GM21515 (cell line): ENCODE results near the gene HSD17B11.
"Not testable (repeated sequence)": the region's sequence is repeated elsewhere in the genome, so short reads cannot be mapped to it uniquely, and the experiment has no call there.

Experiments
- ATAC-seq: cut with Tn5 transposase; IDR thresholded peaks from one replicate; pipeline ENCODE4 v1.9.1; 2021; ENCODE audit not compliant: unreplicated experiment

Gene HSD17B11

DNA sequence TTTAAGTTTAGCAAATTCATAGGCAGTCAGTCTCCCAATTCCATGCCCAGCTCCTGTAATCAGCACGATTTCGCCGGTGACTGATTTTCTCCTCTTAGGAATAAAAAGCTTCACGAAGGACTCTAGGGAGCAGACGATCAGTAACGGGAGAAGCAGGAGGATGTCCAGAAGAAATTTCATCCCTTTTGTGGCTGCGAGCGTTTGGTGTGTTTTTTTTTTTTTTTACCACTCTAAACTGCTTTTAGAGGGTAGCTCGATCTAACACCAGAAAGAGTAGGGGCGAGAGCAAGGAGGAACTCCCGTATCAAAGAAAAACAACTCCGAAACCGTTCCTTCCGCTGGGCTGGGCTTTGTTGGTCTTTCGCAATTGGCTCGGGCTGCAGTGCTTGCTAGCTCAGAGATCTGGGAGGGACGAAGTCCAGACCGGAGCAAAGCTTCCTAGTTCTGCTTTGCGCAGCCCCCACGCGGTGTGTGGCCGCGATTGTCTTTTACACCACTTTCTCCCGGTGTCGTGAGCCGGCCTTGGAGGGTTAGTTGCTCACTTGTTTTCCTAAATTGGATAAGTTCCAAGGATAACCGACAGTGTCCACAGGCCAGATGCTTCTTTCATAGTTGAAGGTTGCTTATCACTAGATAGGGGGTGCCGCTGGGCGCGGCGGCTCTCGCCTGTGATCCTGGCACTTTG lies at the start of gene HSD17B11:
Gene HSD17B11 (minus strand): TSS at position 298 of the 685 bp plus-strand sequence. CDS start 118 bp downstream, at position 180.
- peak; percentile 100 for ATAC-seq

DNA sequence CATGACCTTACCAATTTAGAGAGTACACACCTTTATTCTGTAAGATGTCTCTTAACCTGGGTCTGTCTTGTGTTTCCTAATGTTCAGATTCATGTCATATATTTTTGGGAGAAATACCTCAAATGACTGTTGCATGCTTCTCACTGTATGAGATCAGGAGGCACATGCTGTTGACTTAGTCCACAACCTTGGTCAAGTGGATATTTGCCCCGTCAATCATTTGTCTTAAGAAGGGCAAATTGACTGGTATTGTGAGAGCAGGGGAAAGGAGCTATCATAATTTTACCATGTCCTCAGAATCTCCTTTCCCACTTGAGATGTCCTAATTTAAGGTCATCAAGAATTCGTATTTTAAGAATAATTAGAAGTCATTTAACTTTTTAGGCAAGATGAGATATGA lies 42.4 kb upstream of the HSD17B11 start:
- ATAC-seq, result no peak

GRCh38 chr4:87430038-87430437 lies 39.0 kb upstream of the HSD17B11 start:
- no peak for ATAC-seq

- ATAC-seq, result no peak
Measured at GRCh38 chr4:87428979-87429378, 38.0 kb upstream of the HSD17B11 start.

- ATAC-seq, result no peak
Measured at GRCh38 chr4:87427518-87427868, 36.5 kb upstream of the HSD17B11 start.

DNA sequence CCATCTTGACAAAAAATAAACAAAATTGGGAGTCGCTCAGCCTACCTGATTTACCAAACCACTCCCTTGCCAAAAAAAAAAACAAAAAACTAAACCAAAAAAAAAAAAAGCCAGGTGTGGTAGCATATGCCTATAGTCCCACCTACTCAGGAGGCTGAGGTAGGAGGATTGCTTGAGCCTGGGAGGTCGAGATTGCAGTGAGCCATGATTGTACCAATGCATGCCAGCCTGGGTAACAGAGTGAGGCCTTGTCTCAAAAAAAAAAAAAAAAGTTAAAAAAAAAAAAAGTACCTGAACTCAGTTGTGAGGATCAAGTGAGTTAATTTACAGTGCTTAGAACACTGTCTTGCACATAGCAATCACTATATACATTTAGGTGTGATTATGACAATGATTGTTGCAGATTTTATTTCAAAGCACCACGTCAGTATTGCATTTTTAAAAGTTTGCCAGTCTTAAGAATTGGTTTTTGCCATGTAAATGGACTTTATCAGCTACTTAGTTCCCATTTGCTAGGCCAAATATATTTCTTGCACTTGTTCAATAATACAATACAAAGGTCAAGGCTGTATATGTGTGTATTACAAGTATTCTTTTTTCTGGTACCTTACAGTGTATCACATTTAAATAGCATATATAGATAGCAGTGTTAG lies 36.0 kb upstream of the HSD17B11 start:
- ATAC-seq, result no peak

- ATAC-seq, result no peak
Measured at GRCh38 chr4:87425711-87426110, 34.7 kb upstream of the HSD17B11 start.

GRCh38 chr4:87424099-87424543 lies 33.1 kb upstream of the HSD17B11 start:
- ATAC-seq, result not testable (repeated sequence)

- no peak for ATAC-seq
Measured at GRCh38 chr4:87423317-87424098, 32.5 kb upstream of the HSD17B11 start.

- peak; percentile 84 for ATAC-seq
Measured at GRCh38 chr4:87422104-87423052, 31.4 kb upstream of the HSD17B11 start, which contains the start of gene NUDT9. Gene NUDT9, plus strand, starts transcription at chr4:87422573. Its CDS starts 333 bp downstream, at chr4:87422906.

DNA sequence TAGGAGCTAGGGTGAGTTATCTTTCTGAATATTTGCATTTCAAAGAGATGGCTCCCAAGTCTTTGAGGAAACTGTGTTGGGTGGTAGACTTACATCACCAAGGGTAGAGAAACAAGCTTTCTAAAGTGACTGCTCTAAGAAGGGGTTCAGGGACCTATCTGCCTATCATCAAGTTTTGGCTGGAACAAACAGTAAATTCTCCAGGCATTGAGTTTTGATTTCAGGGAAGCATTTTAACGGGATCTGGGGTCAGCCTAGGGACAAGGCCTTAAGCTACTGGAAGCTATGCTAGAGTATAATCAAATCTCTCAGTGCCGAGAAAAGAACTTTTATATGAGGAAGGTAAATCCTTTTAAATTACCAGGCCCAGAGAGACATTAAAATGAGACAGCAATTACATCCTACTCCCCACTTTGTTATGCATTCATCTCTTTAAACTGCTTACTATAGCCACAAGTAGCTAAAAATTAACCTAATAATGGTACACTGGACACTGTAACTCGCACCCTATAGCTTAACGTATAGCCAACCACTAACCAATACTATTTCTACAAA lies 29.4 kb upstream of the HSD17B11 start:
- ATAC-seq, result no peak

DNA sequence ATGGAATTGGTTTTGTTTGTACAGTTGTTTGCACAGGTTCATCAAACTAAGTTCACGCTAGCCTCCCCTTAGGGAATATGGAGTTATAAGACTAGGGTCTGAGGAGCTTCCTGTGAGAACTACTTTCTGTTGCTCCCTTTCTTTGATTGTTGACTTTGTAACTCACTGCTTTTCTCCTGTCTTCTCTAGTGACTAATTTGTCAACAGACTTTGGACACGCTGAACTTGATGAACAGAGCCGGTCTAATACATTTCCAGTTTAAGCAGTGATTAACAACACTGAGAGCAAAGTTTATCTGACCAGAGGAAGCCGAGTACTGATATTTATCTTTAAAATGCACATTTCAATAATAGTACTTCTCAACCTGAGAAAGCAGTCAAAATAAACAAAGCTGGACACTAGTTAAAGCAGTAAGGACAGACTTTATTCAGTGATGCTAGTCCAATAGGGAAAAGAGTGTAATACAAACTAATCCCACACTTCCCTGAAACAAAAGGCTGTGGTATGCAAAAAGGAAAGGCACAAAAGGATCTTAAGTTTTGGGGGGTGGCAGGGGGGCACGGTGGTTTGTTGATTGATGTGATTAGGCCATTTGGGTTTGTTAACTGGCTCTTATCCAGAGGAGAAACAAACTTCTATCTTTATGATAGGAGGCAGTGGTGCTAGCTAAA lies 28.7 kb upstream of the HSD17B11 start:
- no peak for ATAC-seq

- ATAC-seq, result not testable (repeated sequence)
Measured at GRCh38 chr4:87418410-87418809, 27.4 kb upstream of the HSD17B11 start.

- ATAC-seq, result no peak
Measured at GRCh38 chr4:87416965-87417364, 26.0 kb upstream of the HSD17B11 start.

DNA sequence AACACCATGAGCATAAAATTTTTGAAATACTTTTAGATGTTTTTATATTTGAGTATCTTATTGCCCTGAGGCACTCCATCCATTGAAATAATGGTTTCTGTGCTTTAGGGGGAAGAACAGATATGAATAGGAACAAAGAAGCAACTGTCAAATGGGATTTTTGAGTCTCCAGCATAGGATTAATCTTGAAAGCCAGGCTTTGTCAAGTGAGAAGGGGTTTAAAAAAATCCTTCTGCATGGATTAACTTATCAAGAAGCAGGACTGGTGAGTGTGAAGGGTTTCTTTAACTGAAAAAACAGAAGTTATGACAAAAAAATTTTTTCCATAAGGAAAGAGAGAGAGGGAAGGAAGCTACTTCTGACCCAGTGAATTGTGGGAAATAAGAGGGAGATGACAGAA lies 23.8 kb upstream of the HSD17B11 start:
- ATAC-seq, result no peak

DNA sequence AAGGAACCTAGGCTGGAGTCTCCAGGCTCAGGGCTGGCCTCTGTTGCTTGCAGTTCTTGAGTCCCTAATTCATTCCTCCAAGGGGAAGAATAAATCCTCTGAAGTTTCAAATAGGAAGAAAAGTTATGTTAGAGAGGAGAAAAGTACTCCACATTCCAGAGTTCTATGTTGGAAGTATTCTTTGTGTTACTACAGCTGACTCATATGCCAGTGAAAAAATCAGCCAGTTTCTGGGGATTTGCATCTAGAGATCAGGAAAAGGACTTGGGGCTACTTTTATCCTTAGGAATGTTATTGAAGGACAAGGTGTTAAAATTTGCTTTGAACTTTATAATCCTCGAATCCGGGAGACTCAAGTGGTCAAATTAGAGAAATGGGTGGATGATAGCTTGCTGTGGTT lies 19.7 kb upstream of the HSD17B11 start:
- ATAC-seq, result no peak

- no peak for ATAC-seq
Measured at GRCh38 chr4:87410157-87410556, 19.2 kb upstream of the HSD17B11 start.

DNA sequence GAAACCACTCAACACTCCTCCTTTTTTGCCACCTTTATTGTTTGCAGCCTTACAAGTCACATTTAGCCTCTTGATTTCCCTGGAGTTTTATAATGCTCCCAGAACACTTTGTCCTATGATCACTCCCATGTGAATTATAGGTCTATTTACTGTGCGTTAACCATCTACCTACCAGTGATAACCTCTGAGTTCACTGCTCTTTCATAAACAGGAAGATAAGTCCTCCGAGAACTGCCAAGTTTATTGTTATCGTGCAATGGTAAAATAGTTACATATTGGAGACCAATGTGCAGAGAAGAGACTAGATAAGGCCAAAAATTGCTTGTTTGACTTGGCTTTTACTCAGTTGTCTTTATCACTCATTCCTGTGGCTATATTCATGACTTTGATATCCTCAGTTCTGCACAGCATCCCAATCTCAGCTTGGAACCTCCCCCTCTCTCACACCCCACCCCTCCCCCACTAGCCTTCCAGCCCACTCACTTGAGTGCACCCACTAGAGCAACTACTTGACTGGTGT lies 18.5 kb upstream of the HSD17B11 start:
- ATAC-seq, result no peak

DNA sequence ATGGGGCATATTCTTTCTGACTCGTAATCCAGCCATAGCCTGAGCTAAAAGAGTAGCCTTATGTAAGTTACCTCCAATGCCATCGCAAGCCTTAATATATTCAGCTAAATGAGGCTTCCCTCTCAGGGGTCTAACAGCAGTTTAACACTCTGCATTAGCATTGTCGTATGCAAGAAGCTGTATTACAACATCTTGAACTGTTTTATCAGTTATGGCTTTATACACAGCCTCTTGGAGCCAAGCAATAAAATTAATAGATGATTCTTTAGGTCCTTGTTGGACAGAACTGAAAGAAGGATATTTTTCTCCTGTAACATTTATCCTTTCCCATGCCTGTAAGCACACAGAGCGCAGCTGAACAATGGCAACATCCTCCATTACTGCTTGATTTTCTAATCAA lies 15.9 kb upstream of the HSD17B11 start:
- ATAC-seq, result not testable (repeated sequence)

GRCh38 chr4:87406462-87406861 lies 15.5 kb upstream of the HSD17B11 start:
- no peak for ATAC-seq
